HL-60 (cell line): Measurements from ENCODE around the gene UBN1.

Source experiments
- DNase-seq, 2 experiments: peaks; one replicate each; pipeline ENCODE4 v3.0.0-alpha.2; 2010 to 2020; ENCODE audit warnings: low read depth in 1 of 2, low spot score in 1 of 2
- H3K27ac ChIP-seq: fragments of 250-450 bp; sonication (Bioruptor Pico); replicated peaks from 2 replicates; pipeline ENCODE4 v1.5.1; 2020; ENCODE audit warnings: mild to moderate bottlenecking, moderate library complexity
- H3K27me3 ChIP-seq: fragments of 250-450 bp; sonication (Bioruptor Pico); 2 replicates; pipeline ENCODE4 v1.5.1; 2021; ENCODE audit warnings: mild to moderate bottlenecking, moderate library complexity; ENCODE audit not compliant: insufficient read depth, poor library complexity, severe bottlenecking
- H3K4me3 ChIP-seq: replicated peaks from 2 replicates; pipeline ENCODE4 v1.5.1; 2011; ENCODE audit warnings: mild to moderate bottlenecking, control low read depth, low read length; ENCODE audit not compliant: insufficient read depth
- GABPA ChIP-seq: IDR thresholded peaks from 2 replicates; pipeline ENCODE4 v1.6.1; 2012; ENCODE audit warnings: low read depth
- POLR2AphosphoS5 ChIP-seq: IDR thresholded peaks from 2 replicates; pipeline ENCODE4 v1.6.1; 2012; ENCODE audit warnings: low read depth
- SPI1 ChIP-seq: IDR thresholded peaks from 2 replicates; pipeline ENCODE4 v1.6.1; 2012; ENCODE audit warnings: low read depth, mild to moderate bottlenecking, borderline replicate concordance
- TF ChIP-seq, protein P1 (sequence below): IDR thresholded peaks from one replicate; pipeline ENCODE4 v1.5.1; 2011; ENCODE audit warnings: low read length, control low read depth, inconsistent platforms; ENCODE audit not compliant: insufficient read depth
- TF ChIP-seq, protein P2 (sequence below): IDR thresholded peaks from 2 replicates; pipeline ENCODE4 v1.6.1; 2012; ENCODE audit warnings: low read depth; ENCODE audit not compliant: insufficient replicate concordance

UBN1 gene

DNA sequence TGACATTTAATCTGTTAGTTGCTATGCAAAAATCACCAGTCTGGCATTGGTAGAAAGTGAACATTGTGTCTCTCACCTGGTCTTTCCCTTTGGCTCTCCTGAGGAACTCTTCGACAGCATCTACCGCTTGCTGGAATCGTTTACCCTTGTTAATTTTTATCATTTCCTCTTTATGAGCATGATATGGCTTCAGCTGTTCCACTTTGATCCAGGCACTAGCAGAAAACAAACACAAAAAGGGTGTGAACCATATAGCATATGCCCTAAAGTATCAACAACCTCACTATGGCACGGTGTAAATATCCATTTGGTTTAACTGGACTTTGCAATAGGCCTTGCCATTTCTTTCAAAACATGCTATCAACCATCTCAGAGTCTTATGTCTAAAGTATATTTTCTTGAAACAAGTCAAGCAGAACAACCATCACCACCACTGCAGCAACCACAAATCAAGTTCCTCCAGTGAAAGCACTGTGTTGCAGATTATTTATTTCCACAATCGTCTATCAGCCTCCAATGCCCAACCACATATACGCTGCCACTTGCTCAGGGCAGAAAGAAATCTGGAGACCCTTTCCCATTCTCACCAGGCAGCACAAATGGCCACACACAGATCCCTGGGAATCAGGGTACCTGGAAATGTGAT is 14.5 kb upstream of the UBN1 start:
- H3K4me3 ChIP-seq, result no peak overlapping the region
- TF ChIP-seq GABPA, result no peak
- TF ChIP-seq POLR2AphosphoS5, result no peak
- no peak for TF ChIP-seq SPI1
- TF ChIP-seq, protein P1, sequence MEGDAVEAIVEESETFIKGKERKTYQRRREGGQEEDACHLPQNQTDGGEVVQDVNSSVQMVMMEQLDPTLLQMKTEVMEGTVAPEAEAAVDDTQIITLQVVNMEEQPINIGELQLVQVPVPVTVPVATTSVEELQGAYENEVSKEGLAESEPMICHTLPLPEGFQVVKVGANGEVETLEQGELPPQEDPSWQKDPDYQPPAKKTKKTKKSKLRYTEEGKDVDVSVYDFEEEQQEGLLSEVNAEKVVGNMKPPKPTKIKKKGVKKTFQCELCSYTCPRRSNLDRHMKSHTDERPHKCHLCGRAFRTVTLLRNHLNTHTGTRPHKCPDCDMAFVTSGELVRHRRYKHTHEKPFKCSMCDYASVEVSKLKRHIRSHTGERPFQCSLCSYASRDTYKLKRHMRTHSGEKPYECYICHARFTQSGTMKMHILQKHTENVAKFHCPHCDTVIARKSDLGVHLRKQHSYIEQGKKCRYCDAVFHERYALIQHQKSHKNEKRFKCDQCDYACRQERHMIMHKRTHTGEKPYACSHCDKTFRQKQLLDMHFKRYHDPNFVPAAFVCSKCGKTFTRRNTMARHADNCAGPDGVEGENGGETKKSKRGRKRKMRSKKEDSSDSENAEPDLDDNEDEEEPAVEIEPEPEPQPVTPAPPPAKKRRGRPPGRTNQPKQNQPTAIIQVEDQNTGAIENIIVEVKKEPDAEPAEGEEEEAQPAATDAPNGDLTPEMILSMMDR, result no peak
- TF ChIP-seq, protein P2, sequence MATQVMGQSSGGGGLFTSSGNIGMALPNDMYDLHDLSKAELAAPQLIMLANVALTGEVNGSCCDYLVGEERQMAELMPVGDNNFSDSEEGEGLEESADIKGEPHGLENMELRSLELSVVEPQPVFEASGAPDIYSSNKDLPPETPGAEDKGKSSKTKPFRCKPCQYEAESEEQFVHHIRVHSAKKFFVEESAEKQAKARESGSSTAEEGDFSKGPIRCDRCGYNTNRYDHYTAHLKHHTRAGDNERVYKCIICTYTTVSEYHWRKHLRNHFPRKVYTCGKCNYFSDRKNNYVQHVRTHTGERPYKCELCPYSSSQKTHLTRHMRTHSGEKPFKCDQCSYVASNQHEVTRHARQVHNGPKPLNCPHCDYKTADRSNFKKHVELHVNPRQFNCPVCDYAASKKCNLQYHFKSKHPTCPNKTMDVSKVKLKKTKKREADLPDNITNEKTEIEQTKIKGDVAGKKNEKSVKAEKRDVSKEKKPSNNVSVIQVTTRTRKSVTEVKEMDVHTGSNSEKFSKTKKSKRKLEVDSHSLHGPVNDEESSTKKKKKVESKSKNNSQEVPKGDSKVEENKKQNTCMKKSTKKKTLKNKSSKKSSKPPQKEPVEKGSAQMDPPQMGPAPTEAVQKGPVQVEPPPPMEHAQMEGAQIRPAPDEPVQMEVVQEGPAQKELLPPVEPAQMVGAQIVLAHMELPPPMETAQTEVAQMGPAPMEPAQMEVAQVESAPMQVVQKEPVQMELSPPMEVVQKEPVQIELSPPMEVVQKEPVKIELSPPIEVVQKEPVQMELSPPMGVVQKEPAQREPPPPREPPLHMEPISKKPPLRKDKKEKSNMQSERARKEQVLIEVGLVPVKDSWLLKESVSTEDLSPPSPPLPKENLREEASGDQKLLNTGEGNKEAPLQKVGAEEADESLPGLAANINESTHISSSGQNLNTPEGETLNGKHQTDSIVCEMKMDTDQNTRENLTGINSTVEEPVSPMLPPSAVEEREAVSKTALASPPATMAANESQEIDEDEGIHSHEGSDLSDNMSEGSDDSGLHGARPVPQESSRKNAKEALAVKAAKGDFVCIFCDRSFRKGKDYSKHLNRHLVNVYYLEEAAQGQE, result no peak
- no peaks in the 10 kb centered on the region for H3K27me3 ChIP-seq
- H3K27ac ChIP-seq, result no peak overlapping the region
- DNase-seq, result no peak

DNA sequence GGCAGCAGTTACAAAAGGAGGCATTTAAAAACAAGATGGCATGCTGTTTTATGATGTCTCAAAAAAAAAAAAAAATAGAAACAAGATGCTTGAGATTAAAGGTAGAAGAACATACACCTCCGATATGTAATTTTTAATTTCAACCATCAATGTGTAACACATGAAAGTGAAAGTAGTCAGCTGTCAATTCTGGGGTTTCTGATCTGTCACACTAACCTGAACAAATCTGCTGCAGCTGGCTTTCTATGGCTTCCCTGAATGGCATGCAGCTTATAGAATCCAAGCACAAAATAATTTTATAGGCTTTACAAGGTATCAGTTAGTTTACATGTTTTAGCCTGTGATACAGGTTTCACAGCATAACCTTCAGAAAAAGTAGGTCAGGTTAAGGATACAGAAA is 13.7 kb upstream of the UBN1 start:
- no peak overlapping the region for H3K4me3 ChIP-seq
- TF ChIP-seq SPI1 (no peak), GABPA (no peak), POLR2AphosphoS5 (no peak)
- TF ChIP-seq, protein P2, result no peak
- TF ChIP-seq, protein P1, result no peak
- H3K27ac ChIP-seq, result no peak overlapping the region
- H3K27me3 ChIP-seq, result no peaks in the 10 kb centered on the region
- no peak for DNase-seq

DNA sequence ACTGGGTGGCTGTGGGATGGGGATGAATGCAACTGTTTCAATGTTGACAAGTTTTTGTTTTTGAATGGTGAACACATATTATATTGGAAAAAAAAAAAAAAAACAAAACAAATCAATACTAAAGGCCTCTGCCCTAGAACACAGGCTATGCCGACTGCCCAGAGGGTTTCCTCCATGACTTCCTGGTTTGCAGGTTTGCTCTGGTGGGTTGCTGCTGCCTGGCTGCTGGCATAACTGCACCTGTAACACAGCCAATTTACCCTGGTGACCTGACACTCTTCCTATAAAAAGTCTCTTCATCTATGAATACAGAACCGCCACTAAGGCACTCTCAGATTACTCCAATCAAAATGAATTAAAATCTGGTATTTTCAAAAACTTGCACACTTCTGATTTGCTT is 10.6 kb upstream of the UBN1 start:
- no peak overlapping the region for H3K4me3 ChIP-seq
- H3K27me3 ChIP-seq, result no peaks in the 10 kb centered on the region
- H3K27ac ChIP-seq, result no peak overlapping the region
- DNase-seq, result no peak
- TF ChIP-seq GABPA, result no peak
- no peak for TF ChIP-seq SPI1
- TF ChIP-seq, protein P1, result no peak
- no peak for TF ChIP-seq POLR2AphosphoS5
- TF ChIP-seq, protein P2, result no peak
